Measurements from ENCODE around the gene SYNPR. TPM values are rescaled to one million over a fixed set of nuclear protein-coding genes. Genes with fewer than 3 reads are reported as not detected.

Gene SYNPR
- total RNA-seq, 1 experiment from 2014 or later = not detected

- Mint-ChIP-seq H3K36me3 (ENCODE audit: insufficient read depth, unreplicated experiment) (no peaks in the 10 kb centered on the region), H3K4me1 (ENCODE audit: low read depth, unreplicated experiment) (peaks cover 6% of the 10 kb centered on the region), H3K27me3 (ENCODE audit: insufficient read depth, unreplicated experiment) (no peaks in the 10 kb centered on the region), H3K27ac (ENCODE audit: unreplicated experiment) (no peak overlapping the region), H3K9me3 (ENCODE audit: unreplicated experiment) (no peaks in the 10 kb centered on the region), H3K4me3 (ENCODE audit: unreplicated experiment) (no peak overlapping the region)
- ChIA-PET CTCF (no interaction called here), POLR2A (interaction anchor here (0.6 kb wide), 1 partner anchor 422 kb away, joined by 3 read pairs; no protein-coding TSS in a partner anchor)
- no peaks in the 10 kb centered on the region for H3K27me3 ChIP-seq (replicated peaks; ENCODE audit: control insufficient read depth, insufficient read depth, low read length)
- no peak overlapping the region for H3K4me3 ChIP-seq (ENCODE audit: low read depth, low read length)
- peak; percentile 18 to 35 for DNase-seq
- no peaks in the 10 kb centered on the region for H3K9me3 ChIP-seq
- intact Hi-C loops (cut with micrococcal nuclease; ENCODE audit: unreplicated experiment) = no loop called here
- no peaks in the 10 kb centered on the region for H3K36me3 ChIP-seq (ENCODE audit: control insufficient read depth, insufficient read depth, low read length)
- peaks cover 8% of the 10 kb centered on the region; the same call in 1 of the 2 replicates for H3K4me1 ChIP-seq
- TF ChIP-seq CTCF (IDR thresholded peaks at IDR 0.05; ENCODE audit: insufficient read depth in 1 of 2, low read depth in 1 of 2, low read length in 1 of 2, severe bottlenecking in 1 of 2, unreplicated experiment in 1 of 2) = no peak
- no TSS peak for BruUV-seq (replicated peaks)
Measured at GRCh38 chr3:63508305-63508704, 230.2 kb downstream of the SYNPR start.

DNA sequence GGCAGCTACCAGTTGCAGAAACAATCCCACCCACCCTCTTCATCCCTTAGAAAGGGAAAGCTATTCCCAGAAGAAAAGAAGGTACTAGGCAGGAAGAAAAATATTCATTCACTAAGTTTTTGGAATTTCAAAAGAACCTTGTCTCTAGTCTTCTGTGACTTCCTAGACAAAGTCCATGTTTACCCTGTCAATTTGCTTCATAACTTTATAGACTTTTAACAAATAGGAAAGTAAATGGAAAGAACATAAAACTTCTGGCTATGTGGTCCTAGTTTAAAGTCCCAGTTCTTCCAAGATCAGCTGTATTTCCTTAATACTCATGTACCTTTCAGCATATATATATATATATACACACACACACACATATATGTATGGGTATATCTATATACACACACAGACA, 230.7 kb downstream of the SYNPR start:
- H3K36me3 ChIP-seq (ENCODE audit: control insufficient read depth, insufficient read depth, low read length) = no peaks in the 10 kb centered on the region
- peaks cover 6% of the 10 kb centered on the region for H3K4me1 Mint-ChIP-seq (ENCODE audit: low read depth, unreplicated experiment)
- no peak overlapping the region for H3K4me3 Mint-ChIP-seq (ENCODE audit: unreplicated experiment)
- no peaks in the 10 kb centered on the region for H3K9me3 ChIP-seq
- no peak for DNase-seq
- no peak overlapping the region for H3K27ac Mint-ChIP-seq (ENCODE audit: unreplicated experiment)
- no peaks in the 10 kb centered on the region for H3K27me3 Mint-ChIP-seq (ENCODE audit: insufficient read depth, unreplicated experiment)
- TF ChIP-seq CTCF (IDR thresholded peaks at IDR 0.05; ENCODE audit: insufficient read depth in 1 of 2, low read depth in 1 of 2, low read length in 1 of 2, severe bottlenecking in 1 of 2, unreplicated experiment in 1 of 2) = no peak
- peaks cover 8% of the 10 kb centered on the region; the same call in 1 of the 2 replicates for H3K4me1 ChIP-seq
- no peaks in the 10 kb centered on the region for H3K9me3 Mint-ChIP-seq (ENCODE audit: unreplicated experiment)
- no TSS peak for BruUV-seq (replicated peaks)
- ChIA-PET CTCF (no interaction called here), POLR2A (interaction anchor here (0.6 kb wide), 1 partner anchor 421 kb away, joined by 3 read pairs; no protein-coding TSS in a partner anchor)
- H3K27me3 ChIP-seq (replicated peaks; ENCODE audit: control insufficient read depth, insufficient read depth, low read length) = no peaks in the 10 kb centered on the region
- intact Hi-C loops (cut with micrococcal nuclease; ENCODE audit: unreplicated experiment) = no loop called here
- no peaks in the 10 kb centered on the region for H3K36me3 Mint-ChIP-seq (ENCODE audit: insufficient read depth, unreplicated experiment)
- H3K4me3 ChIP-seq (ENCODE audit: low read depth, low read length) = no peak overlapping the region

DNA sequence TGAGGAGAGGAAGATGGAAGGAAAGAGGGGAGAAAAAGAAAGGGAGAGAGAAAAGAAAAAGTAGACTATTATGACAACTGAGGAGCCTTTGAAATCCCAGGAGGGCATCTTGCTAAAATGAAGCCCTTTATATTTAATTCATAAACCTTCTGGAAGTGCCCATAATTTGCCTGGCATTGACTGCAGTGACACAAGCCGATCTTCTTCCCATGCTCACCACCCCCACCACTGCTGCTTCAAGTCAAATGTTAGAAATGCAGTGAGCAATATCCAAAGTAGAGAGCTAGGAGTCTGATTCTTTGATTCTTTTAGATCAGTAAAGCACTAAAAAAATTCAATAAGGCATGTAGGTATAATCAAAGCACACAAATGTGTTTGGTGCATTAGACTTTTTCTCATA, 235.7 kb downstream of the SYNPR start:
- no peak overlapping the region for H3K4me3 Mint-ChIP-seq (ENCODE audit: unreplicated experiment)
- H3K9me3 Mint-ChIP-seq (ENCODE audit: unreplicated experiment) = no peaks in the 10 kb centered on the region
- Histone ChIP-seq H3K27me3 (replicated peaks; ENCODE audit: control insufficient read depth, insufficient read depth, low read length) (no peaks in the 10 kb centered on the region), H3K4me1 (peaks cover 2% of the 10 kb centered on the region; the same call in 1 of the 2 replicates), H3K4me3 (ENCODE audit: low read depth, low read length) (no peak overlapping the region), H3K36me3 (ENCODE audit: control insufficient read depth, insufficient read depth, low read length) (no peaks in the 10 kb centered on the region), H3K9me3 (no peaks in the 10 kb centered on the region)
- H3K4me1 Mint-ChIP-seq (ENCODE audit: low read depth, unreplicated experiment) = no peaks in the 10 kb centered on the region
- H3K36me3 Mint-ChIP-seq (ENCODE audit: insufficient read depth, unreplicated experiment) = no peaks in the 10 kb centered on the region
- intact Hi-C loops (cut with micrococcal nuclease; ENCODE audit: unreplicated experiment) = no loop called here
- POLR2A ChIA-PET = no interaction called here
- H3K27ac Mint-ChIP-seq (ENCODE audit: unreplicated experiment) = no peak overlapping the region
- BruUV-seq (replicated peaks) = no TSS peak
- H3K27me3 Mint-ChIP-seq (ENCODE audit: insufficient read depth, unreplicated experiment) = peaks cover 2% of the 10 kb centered on the region
- CTCF ChIA-PET = no interaction called here
- no peak for TF ChIP-seq CTCF (IDR thresholded peaks at IDR 0.05; ENCODE audit: insufficient read depth in 1 of 2, low read depth in 1 of 2, low read length in 1 of 2, severe bottlenecking in 1 of 2, unreplicated experiment in 1 of 2)
- DNase-seq = no peak
